Neutrophil (primary cell): ENCODE results near the gene COX6A2.

Source experiments
- H3K27ac ChIP-seq: fragments of 200-600 bp; sonication (generic); 2 replicates; pipeline ENCODE4 v1.5.1; 2016; ENCODE audit warnings: mild to moderate bottlenecking, moderate library complexity
- H3K27me3 ChIP-seq: fragments of 200-600 bp; sonication (generic); 2 replicates; pipeline ENCODE4 v1.6.0; 2016; ENCODE audit warnings: mild to moderate bottlenecking
- H3K36me3 ChIP-seq: fragments of 200-600 bp; sonication (generic); 2 replicates; pipeline ENCODE4 v1.5.1; 2017
- H3K4me1 ChIP-seq, 2 experiments: fragments of 200-600 bp in 1 of 2; sonication (generic) in 1 of 2; 1 replicate in 1 of 2; 2 replicates in 1 of 2; pipeline versions ENCODE4 v1.5.1 to v1.6.1; 2013 to 2016; ENCODE audit warnings: low read depth in 1 of 2, low read length in 1 of 2, mild to moderate bottlenecking in 1 of 2, moderate library complexity in 1 of 2; ENCODE audit not compliant: control insufficient read depth in 1 of 2, insufficient read depth in 1 of 2
- H3K4me3 ChIP-seq, 2 experiments: fragments of 200-600 bp in 1 of 2; sonication (generic) in 1 of 2; 1 replicate in 1 of 2; 2 replicates in 1 of 2; pipeline ENCODE4 v1.5.1; 2013 to 2016; ENCODE audit warnings: low read depth in 1 of 2, low read length in 1 of 2, mild to moderate bottlenecking in 1 of 2, moderate library complexity in 1 of 2
- H3K9me3 ChIP-seq: fragments of 200-600 bp; sonication (generic); 2 replicates; pipeline ENCODE4 v1.5.1; 2016
- CTCF ChIP-seq: fragments of 200-600 bp; sonication (generic); IDR thresholded peaks from 2 replicates; pipeline ENCODE4 v1.5.1; 2016; ENCODE audit warnings: antibody characterized with exemption

COX6A2 gene

GRCh38 chr16:31400191-31400590 lies 28.0 kb downstream of the COX6A2 start:
- H3K4me1 ChIP-seq = peaks cover 31 to 33% of the 10 kb centered on the region in 2 experiments
- H3K9me3 ChIP-seq = no peaks in the 10 kb centered on the region
- H3K4me3 ChIP-seq = peak overlapping the region; percentile 16 to 39
- H3K27ac ChIP-seq = peak overlapping the region; percentile 77
- TF ChIP-seq CTCF = no peak
- no peaks in the 10 kb centered on the region for H3K36me3 ChIP-seq
- H3K27me3 ChIP-seq = no peaks in the 10 kb centered on the region

GRCh38 chr16:31397701-31398100 lies 30.5 kb downstream of the COX6A2 start:
- Histone ChIP-seq H3K27ac (no peak overlapping the region), H3K36me3 (no peaks in the 10 kb centered on the region), H3K4me3 (no peak overlapping the region), H3K4me1 (peaks cover 31 to 33% of the 10 kb centered on the region in 2 experiments), H3K27me3 (no peaks in the 10 kb centered on the region), H3K9me3 (no peaks in the 10 kb centered on the region)
- no peak for TF ChIP-seq CTCF

- Histone ChIP-seq H3K9me3 (no peaks in the 10 kb centered on the region), H3K4me3 (no peak overlapping the region), H3K27ac (no peak overlapping the region), H3K4me1 (peaks cover 31 to 33% of the 10 kb centered on the region in 2 experiments), H3K36me3 (no peaks in the 10 kb centered on the region), H3K27me3 (no peaks in the 10 kb centered on the region)
- no peak for TF ChIP-seq CTCF
Measured at GRCh38 chr16:31397096-31397660, 31.0 kb downstream of the COX6A2 start.

GRCh38 chr16:31395647-31396046 lies 32.5 kb downstream of the COX6A2 start:
- Histone ChIP-seq H3K4me3 (no peak overlapping the region), H3K27me3 (no peaks in the 10 kb centered on the region), H3K4me1 (peaks cover 23% of the 10 kb centered on the region in 2 experiments), H3K27ac (no peak overlapping the region), H3K9me3 (no peaks in the 10 kb centered on the region), H3K36me3 (no peaks in the 10 kb centered on the region)
- no peak for TF ChIP-seq CTCF

GRCh38 chr16:31393056-31393455 lies 35.1 kb downstream of the COX6A2 start, which contains the start of gene ITGAD:
Gene ITGAD, plus strand, starts transcription at chr16:31393335. Its CDS starts 26 bp downstream, at chr16:31393361.
- Histone ChIP-seq H3K9me3 (no peaks in the 10 kb centered on the region), H3K4me3 (no peak within 1 kb of the TSS), H3K27ac (no peak within 1 kb of the TSS), H3K4me1 (no peaks in the 10 kb centered on the region), H3K36me3 (no peaks in the 10 kb centered on the region), H3K27me3 (no peaks in the 10 kb centered on the region)
- no peak for TF ChIP-seq CTCF
